ENCODE measurements around the gene TTLL7.

DNA sequence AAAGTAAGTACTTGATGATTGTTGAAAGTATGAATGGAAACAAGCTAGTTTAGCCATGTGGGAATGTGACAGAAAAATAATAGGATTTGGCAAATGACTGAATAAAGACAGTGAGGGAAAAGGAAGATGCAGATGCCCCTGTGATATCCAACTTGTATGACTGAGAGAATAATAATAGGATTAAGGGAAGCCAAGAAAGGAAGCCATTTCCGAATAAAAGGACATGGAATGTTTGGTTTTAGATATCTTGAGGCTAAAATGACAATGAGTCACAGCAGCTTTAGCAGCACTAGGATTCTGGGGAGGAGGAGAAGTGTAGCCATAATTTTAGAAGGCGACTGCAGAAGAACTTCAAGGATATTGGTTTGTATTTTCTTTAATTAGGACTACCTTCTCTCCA, 109.2 kb downstream of the TTLL7 start:
- TF ChIP-seq TCF7 (CRISPR knock-in tag; IDR thresholded peaks at IDR 0.05; ENCODE audit: low read depth) (no peak), NR2C2 (CRISPR knock-in tag; IDR thresholded peaks at IDR 0.05) (no peak), ESRRA (CRISPR knock-in tag; IDR thresholded peaks at IDR 0.05; ENCODE audit: borderline replicate concordance) (no peak), NFYB (CRISPR knock-in tag; conservative IDR thresholded peaks at IDR 0.05; ENCODE audit: low read depth) (no peak), ETV6 (CRISPR knock-in tag; IDR thresholded peaks at IDR 0.05) (no peak)
- TF ChIP-seq, protein P1, sequence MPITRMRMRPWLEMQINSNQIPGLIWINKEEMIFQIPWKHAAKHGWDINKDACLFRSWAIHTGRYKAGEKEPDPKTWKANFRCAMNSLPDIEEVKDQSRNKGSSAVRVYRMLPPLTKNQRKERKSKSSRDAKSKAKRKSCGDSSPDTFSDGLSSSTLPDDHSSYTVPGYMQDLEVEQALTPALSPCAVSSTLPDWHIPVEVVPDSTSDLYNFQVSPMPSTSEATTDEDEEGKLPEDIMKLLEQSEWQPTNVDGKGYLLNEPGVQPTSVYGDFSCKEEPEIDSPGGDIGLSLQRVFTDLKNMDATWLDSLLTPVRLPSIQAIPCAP (CRISPR knock-in tag; IDR thresholded peaks at IDR 0.05): no peak
- TF ChIP-seq, protein P2, sequence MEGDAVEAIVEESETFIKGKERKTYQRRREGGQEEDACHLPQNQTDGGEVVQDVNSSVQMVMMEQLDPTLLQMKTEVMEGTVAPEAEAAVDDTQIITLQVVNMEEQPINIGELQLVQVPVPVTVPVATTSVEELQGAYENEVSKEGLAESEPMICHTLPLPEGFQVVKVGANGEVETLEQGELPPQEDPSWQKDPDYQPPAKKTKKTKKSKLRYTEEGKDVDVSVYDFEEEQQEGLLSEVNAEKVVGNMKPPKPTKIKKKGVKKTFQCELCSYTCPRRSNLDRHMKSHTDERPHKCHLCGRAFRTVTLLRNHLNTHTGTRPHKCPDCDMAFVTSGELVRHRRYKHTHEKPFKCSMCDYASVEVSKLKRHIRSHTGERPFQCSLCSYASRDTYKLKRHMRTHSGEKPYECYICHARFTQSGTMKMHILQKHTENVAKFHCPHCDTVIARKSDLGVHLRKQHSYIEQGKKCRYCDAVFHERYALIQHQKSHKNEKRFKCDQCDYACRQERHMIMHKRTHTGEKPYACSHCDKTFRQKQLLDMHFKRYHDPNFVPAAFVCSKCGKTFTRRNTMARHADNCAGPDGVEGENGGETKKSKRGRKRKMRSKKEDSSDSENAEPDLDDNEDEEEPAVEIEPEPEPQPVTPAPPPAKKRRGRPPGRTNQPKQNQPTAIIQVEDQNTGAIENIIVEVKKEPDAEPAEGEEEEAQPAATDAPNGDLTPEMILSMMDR (IDR thresholded peaks at IDR 0.05): no peak
- TF ChIP-seq, protein P3, sequence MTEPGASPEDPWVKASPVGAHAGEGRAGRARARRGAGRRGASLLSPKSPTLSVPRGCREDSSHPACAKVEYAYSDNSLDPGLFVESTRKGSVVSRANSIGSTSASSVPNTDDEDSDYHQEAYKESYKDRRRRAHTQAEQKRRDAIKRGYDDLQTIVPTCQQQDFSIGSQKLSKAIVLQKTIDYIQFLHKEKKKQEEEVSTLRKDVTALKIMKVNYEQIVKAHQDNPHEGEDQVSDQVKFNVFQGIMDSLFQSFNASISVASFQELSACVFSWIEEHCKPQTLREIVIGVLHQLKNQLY (CRISPR knock-in tag; IDR thresholded peaks at IDR 0.05): no peak

Measured in WTC11 (cell line).